ENCODE measurements around the gene CHRNG.
"Not testable (repeated sequence)": the region's sequence is repeated elsewhere in the genome, so short reads cannot be mapped to it uniquely, and the experiment has no call there.

Gene CHRNG

DNA sequence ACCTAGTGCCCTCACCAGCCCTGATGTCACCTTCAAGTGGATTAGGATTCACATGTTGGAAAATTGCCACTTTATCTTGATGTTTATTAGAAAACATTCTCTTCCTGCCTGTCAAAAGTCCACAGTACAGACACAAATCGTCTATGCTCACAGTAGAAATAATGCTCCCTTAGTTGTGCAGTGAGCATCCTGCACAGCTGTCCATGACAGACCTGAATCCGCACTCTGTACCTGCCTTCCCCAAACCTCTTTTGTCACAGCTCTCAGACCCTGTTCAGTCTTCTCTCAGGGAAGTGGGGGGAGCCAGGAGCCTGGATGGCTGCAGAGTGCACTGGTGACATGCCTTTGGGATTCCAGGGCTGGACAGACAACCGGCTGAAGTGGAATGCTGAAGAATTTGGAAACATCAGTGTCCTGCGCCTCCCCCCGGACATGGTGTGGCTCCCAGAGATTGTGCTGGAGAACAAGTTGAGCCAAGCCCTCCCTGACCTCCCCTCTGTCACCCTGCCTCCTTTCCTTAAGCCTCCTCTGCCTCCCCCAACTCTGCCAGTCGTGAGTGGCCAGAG, 11.5 kb upstream of the CHRNG start:
- no peak for DNase-seq (ENCODE audit: low read depth, low spot score)

DNA sequence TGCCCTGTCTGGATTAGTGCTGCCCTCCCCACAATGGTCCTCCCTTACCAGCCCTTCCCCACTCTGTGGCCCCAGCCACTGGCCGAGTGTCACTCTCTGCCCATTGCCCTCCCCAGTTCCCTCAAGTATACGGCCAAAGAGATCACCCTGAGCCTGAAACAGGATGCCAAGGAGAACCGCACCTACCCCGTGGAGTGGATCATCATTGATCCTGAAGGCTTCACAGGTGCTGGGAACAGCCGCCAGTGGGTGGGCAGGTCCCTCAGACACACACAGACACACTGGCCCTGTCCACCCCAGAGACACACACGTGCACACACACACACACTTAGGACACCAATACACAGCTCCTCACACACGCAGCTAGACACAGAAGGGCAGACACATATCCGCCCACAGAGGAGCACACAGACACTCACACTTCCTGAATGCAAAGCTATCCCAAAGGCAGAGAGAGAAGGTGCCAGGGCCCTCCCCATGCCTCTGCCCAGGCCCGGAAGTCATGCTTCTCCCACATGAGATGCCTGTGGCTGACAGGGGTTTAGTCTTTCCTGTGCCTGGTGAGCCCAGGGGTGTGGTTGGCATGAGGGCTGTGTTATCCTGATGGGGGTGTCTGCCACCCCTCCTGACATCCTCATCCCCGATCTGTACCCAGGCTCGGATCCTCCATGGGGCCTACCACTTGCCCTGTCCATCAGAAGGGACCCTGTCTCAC, 10.6 kb upstream of the CHRNG start:
- DNase-seq (ENCODE audit: low read depth, low spot score): no peak

DNA sequence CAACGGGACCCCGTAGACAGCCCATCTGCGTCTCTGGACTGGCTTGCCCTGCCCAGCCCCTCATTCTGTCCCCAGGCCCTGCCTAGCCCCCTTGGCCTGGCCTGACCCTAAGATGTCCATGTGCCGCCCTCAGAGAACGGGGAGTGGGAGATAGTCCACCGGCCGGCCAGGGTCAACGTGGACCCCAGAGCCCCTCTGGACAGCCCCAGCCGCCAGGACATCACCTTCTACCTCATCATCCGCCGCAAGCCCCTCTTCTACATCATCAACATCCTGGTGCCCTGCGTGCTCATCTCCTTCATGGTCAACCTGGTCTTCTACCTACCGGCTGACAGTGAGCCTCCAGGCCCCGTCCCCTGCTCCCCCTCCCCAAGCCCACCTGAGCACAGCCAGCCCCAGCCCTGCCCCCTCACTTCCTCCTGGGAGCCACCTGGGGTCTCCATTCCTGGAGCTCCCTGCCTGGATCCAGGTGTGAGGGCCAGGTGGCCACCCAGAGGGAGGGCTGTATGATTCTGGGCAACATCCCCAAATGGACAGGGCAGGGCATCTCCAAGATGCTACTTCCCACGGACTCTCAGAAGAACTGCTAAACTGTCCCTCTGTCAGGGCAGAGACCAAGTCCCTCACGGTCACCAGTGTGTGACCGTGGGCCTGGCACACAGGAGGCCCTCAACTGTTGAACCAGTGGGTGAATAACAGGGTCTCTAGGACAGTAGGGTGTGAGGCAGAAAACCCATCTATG, 9.5 kb upstream of the CHRNG start:
- DNase-seq (ENCODE audit: low read depth, low spot score): no peak

DNA sequence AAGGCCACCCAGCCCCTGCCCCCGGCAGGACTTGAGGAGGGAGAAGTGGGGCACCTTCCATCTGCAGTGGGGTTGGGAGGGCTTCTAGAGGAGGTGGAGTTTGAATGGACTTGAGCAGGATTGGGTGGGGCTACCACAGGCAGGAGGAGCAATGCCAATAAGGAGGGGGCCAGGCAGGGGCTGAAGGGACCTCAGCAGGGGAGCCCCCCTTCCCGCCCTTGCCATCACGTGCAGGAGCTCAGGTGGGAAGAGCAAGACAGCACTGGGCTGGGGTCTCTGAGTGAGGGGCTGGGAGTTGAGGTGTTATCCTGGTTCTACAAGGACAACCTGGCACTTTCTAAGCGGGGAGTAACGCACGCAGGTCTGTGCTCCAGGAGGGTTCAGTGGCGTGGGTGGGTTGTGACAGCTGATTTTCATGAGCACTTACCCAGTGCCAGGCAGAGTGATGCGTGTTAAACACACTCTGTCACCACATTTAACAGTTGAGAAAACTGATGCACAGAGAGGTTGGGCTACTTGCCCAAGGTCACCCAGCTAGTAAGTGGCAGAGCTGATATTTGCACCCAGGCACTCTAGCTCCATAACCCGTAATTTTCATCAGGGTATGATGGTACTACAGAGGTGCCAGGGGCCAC, 8.7 kb upstream of the CHRNG start:
- no peak for DNase-seq (ENCODE audit: low read depth, low spot score)

DNA sequence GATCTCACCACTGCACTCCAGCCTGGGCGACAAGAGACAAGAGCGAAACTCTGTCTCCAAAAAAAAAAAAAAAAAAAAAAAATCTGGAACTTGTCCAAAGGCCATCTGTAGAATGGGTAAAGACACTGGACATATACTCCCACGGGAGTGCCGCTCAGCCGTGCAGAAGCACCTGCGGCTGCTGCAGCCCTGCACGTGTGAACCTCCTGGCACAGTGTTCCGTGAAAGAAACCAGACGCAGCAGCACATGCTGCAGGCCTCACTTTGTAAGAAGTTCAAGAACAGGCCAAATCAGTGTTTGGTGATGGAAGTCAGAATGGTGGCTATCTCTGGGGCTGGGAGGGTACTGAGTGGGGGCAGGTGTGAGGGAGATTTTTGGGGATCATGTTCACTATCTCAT, 7.1 kb upstream of the CHRNG start:
- no peak for DNase-seq (ENCODE audit: low read depth, low spot score)

DNA sequence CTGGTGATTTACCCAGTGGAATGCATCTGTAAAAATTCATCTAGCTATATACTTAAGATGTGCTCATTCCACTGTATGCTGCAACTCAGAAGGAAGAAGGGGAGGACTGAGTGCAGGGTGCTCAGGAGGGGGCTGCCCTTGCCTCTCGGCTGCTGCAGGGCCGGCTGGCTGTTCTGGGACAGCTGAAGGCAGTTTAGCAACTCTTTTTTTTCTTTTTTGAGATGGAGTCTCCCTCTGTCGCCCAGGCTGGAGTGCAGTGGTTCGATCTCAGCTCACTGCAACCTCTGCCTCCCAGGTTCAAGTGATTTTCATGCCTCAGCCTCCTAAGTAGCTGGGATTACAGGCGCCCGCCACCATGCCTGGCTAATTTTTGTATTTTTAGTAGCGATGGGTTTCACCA, 6.7 kb upstream of the CHRNG start:
- not testable (repeated sequence) for DNase-seq (ENCODE audit: low read depth, low spot score)

DNA sequence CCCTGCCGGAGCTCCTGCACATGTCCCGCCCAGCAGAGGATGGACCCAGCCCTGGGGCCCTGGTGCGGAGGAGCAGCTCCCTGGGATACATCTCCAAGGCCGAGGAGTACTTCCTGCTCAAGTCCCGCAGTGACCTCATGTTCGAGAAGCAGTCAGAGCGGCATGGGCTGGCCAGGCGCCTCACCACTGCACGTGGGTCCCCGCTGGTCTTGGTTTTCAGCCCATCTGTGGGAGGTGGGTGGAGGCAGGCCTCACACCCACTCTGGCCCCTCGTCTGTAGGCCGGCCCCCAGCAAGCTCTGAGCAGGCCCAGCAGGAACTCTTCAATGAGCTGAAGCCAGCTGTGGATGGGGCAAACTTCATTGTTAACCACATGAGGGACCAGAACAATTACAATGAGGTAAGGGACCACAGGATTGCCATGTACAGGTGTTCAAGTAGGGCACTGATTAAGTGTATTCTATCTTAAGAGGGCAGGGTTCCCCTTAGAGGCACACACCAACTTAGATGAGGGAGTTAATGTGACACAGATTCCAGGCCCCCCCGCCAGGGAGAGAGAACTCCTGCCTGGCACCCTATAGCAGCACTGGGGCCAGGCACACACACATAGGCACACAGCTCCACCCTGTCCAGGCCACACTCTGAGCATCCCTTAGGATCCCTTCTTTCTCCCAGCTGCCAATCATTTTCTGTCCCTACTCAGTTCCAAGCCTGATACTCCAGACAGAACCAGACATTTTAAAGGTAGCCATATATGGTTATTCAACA, 5.4 kb upstream of the CHRNG start:
- no peak for DNase-seq (ENCODE audit: low read depth, low spot score)

DNA sequence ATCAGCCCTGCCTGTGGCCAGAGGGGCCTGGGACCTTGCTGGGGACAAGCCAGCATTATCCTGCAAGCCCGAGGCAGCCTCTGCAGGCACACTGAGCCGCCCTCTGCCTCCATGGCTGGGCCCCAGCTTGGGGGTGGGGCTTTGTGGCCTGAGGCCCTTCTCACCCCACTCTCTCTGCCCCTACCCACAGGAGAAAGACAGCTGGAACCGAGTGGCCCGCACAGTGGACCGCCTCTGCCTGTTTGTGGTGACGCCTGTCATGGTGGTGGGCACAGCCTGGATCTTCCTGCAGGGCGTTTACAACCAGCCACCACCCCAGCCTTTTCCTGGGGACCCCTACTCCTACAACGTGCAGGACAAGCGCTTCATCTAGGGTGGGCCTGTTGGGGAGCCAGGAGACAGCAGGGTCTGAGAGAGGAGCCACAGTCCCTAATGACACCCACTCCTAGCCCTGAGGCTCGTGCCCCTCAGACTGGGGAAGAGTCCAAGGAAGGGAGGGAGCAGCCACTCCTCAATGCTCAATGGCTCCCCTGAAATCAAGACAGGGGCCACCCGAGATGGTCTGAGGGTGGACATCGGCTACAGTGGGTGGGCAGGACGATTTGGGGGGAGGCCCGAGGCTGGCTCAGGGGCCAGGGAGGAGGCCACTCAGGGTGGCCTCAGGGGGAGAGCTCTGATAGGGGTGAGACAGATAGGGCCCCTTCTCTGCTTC, 4.4 kb upstream of the CHRNG start:
- no peak for DNase-seq (ENCODE audit: low read depth, low spot score)

DNA sequence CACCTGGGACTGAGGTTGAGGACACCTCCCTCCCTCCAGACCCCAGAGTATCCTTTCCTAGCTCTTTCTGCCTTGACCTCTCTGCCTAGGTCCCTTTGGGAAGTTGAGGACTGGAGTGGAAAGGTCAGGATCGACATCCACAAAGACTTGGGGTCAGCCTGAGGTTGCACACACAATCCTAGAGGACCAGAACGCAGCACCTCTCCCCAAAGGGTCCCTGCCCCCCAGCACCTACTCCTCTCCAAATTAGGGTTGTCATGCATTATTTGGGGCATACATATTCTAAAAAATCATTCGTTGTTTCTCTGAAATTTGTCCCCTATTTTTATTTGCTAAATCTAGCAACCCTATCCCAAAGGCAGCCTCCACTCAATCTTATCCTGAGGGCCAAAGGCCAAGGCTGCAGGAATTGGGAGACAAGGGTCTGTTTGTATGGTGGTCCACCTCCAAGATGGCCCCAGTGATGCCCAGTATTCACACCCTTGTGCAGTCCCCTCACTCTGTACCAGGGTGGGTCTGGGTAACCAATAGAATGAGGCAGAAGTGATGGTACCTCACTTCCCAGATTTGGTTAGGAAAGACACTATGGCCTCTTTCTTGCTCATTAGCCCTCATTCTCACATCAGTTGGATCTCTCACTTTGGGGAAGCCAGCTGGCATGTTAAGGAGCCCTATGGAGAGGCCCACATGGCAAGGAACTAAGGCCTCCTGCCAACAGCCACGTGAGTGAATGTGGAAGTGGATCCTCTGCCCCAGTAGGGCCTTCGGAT, 3.5 kb upstream of the CHRNG start:
- DNase-seq (ENCODE audit: low read depth, low spot score): no peak

DNA sequence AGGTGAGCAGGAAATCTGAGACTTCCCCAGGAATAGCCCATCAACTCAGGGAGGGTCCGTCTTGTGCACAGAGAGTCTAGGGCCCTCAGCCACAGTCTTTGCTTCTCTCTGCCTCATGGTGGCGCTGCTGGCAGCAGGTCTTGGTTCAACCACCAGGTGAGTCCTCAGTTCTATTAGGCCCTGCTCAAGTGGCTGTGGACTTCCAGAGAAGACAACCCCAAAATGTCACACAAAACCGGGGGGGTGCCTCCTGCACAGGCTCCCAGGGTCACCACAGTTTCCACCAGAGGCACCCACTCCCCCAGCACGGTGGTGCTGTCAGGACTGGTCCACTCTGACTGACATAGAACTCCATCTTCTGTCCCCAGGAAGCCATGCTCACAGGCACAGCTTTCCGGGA, 2.4 kb upstream of the CHRNG start:
- DNase-seq (ENCODE audit: low read depth, low spot score): no peak

DNA sequence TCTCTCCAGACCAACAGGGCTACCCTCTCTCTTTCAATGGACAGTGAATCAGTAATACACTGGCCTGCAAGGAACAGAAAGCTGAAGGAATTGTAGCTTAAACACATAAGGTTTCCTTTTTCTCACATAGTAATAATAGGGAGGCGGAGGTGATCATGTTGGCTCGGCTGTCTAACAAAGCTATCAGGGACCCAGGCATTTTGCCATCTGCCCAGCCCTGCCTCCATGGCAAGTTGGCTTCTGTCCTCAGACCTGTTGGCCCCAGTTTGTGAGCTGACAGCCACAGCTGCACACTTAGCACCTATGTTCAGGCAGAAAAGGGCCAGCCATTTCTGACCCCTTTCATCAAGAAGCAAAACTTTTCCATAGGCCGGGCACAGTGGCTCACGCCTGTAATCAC, 2.0 kb upstream of the CHRNG start:
- DNase-seq (ENCODE audit: low read depth, low spot score): no peak

DNA sequence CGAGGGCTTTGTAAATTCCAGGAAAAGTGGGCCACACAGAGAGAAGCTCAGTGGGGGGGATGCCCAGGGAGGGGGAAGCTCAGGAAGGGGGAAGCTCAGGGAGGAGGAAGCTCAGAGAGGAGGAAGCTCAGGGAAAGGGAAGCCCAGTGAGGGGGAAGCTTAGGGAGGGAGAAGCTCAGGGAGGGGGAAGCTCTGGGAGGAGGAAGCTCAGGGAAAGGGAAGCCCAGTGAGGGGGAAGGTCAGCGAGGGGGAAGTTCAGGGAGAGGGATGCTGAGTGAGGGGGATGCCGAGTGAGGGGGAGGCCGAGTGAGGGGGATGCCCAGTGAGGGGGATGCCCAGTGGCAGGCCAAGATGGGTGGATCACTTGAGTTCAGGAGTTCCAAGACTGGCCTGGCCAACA, 821 bp upstream of the CHRNG start:
- no peak for DNase-seq (ENCODE audit: low read depth, low spot score)

DNA sequence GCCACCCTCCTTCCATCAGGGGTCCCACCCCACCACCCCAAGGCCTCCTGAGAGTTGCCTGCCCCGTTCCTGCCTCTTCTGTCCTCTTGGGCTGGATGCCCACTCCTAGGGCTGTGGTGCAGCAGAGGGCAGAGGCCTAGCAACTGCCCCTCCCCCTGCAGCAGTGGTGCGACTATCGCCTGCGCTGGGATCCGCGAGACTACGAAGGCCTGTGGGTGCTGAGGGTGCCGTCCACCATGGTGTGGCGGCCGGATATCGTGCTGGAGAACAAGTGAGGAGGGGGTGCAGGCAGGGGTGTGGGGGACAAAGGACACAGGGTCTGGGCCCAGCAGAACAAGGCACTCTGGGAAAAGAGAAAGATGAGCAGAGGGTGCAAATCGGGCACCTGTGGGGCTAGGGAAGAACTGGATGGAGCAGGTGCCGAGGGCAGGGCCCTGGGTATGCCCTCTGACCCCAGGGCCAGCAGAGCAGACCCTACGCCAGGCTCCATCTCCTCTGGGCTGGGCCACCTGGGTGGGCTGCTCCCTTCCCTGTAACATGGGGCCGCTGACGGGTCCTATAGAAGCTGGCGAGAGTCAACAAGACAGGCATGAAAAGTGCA, 1.0 kb downstream of the CHRNG start:
- DNase-seq (ENCODE audit: low read depth, low spot score): no peak

DNA sequence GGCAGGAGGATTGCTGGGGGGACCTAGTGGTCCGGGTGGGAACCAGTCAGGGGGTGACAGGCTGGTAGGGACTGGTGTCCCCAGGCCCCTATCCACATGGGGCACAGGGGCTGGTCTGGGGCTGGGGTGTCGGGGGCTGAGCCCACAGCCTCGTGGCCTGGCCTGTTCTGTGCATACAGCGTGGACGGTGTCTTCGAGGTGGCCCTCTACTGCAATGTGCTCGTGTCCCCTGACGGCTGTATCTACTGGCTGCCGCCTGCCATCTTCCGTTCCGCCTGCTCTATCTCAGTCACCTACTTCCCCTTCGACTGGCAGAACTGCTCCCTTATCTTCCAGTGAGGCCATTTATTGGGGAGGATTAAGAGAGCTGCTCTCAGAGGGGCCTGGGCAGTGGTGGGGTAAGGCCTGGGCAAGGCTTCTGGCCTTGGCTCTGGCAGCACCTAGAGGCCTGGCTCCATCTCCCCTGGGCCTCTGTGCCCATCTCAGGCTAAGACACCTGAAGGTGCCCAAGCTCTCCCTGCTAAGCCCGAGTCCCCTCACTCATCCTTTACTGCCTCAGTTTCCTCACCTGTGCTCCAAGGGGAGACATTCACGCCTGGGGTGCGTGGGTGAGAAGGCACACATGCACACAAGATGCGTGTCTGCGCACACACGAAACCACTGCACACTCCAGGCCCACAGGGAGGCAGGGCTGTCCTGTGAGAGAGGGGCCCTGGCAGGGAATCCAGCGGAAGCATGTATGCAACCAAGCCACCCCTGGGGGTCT, 1.9 kb downstream of the CHRNG start:
- DNase-seq (ENCODE audit: low read depth, low spot score): no peak

DNA sequence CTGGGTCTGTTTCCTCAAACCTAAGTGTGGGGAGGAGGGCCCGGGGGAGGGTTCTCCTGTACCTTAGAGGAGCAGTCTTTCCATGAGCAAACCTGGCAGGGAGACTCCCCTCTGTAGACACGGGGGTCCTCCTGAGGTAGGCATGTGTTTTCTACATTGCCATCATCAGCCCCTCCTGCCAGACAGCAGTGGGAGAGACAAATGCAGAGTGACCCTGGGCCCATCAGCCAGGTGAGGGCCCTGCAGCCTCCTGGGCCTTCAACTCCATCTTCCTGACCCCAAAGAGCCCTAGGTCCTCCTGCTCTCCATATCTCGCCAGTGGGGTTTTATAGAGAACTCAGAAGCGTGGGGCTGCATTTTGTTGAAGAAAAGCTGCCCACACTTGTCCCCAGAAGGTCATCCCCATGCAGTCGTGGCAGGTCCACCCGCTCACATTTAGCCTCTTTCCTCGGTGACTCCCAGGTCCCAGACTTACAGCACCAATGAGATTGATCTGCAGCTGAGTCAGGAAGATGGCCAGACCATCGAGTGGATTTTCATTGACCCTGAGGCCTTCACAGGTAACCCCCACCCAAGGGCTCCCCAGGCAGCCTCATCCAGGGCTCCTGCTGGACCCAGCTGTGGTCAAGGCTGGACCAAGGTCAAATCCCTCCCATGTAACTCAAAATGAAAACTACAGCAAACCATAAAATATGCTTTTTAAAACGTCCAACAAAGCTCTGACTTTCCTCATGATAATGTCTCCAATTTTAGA, 2.6 kb downstream of the CHRNG start:
- DNase-seq (ENCODE audit: low read depth, low spot score): no peak

DNA sequence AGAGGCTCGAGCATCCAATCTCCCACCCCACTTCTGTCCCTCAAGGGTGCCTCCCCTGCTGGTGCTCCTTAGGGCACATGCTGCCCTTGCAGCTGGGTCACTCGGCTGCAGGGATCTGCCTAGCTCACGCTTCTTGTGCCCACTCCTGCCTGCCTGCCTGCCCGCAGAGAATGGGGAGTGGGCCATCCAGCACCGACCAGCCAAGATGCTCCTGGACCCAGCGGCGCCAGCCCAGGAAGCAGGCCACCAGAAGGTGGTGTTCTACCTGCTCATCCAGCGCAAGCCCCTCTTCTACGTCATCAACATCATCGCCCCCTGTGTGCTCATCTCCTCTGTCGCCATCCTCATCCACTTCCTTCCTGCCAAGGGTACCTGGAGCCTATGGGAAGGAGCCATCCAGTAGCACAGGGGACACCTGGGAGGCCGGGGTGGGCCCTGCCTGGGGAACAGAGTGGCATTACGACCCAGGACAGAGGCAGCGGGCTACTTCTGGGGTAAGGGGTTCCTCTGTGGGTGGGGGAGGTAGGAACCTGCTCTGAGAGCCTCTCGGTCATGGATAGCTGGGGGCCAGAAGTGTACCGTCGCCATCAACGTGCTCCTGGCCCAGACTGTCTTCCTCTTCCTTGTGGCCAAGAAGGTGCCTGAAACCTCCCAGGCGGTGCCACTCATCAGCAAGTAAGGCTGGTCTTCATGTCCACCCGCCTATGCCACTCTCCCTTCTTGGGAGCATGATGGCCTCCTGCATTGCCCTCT, 3.4 kb downstream of the CHRNG start:
- DNase-seq (ENCODE audit: low read depth, low spot score): no peak

DNA sequence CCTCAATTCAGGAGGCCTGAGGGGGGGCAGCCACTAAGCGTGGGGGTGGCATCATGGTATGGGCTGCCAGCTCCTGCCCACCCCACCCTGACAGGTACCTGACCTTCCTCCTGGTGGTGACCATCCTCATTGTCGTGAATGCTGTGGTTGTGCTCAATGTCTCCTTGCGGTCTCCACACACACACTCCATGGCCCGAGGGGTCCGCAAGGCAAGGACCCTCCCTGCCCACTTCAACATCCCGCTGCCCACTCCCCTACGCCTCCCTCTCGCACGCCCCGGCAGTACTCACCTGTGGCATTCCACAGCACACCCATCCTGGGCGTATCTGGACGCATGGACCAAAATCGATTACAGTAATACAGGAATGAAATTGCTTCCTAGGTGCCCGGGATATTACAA, 4.0 kb downstream of the CHRNG start:
- no peak for DNase-seq (ENCODE audit: low read depth, low spot score)

Measured in iPS DF 19.7 (cell line).